Globus pallidus (tissue), 1 donor: ENCODE measurements around the gene KIF2C.
"Not testable (repeated sequence)": the region's sequence is repeated elsewhere in the genome, so short reads cannot be mapped to it uniquely, and the experiment has no call there.

Experiments used
- DNase-seq: peaks from one replicate; pipeline ENCODE4 v3.0.0-alpha.2; 2015; ENCODE audit warnings: low spot score

The KIF2C gene

DNA sequence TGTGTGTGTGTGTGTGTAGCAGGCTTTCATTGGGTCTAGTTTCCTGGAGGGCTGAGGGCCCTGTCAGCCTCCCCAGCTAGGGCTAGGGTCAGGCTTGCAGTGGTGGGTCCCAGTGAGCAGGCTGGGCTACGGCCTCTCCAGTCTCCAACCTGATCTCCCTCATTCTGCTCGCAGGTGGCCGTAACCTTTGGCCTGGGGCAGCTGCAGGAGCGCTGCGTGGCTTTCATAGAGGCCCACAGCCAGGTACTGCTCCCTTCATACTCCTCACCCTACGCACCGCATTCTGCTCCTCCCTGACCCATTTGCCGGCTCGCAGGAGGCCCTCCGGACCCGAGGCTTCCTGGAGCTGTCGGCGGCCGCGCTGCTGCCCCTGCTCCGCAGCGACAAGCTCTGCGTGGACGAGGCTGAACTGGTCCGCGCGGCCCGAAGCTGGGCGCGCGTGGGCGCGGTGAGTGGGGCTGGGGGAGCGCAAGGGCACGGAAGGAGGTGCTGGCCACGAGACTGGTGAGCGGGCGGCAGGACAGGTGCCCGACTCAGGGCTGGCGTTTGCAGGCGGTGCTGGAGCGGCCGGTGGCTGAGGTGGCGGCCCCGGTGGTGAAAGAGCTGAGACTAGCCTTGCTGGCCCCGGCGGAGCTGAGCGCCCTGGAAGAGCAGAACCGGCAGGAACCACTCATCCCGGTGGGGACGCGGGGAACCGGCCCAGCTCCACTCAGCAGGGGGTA lies 73.3 kb downstream of the KIF2C start:
- DNase-seq, result no peak

DNA sequence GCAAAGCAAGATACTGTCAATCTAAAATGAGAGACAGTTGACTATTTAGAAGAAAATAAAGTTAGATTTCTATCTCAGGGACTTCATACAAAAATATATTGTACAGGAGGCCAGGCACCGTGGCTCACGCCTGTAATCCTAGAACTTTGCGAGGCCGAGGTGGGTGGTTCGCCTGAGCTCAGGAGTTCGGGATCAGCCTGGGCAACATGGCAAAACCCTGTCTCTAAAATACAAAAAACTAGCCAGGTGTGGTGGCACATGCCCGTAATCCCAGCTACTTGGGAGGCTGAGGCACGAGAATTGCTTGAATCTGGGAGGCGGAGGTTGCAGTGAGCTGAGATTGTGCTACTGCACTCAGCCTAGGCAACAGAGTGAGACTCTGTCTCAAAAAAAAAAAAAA lies 76.3 kb downstream of the KIF2C start:
- not testable (repeated sequence) for DNase-seq

DNA sequence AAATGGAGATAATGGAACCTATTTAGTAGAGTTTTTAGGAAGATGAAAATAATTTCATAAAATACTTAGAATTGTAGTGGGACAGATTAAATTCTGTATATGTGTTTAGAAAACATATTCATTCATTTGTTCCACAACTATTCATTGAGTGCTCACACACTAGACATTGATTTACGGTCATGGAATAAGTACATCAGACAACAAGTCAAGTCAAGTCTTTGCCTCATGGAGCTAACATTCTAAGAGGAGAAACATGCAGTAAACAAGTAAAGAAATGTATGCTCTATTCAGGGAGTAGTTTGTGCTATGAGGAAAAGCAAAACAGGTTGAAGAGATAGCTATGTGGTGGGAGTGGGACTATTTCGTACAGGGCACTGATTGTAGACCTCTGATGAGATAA lies 77.7 kb downstream of the KIF2C start:
- no peak for DNase-seq
